DOHH2 (cell line): ENCODE data around the gene S100A11.

Source experiments
- H3F3A ChIP-seq: fragments of 200-600 bp; sonication (generic), shearing (Covaris generic); 2 replicates; pipeline ENCODE4 v1.6.0; 2016; ENCODE audit warnings: antibody characterized with exemption, mild to moderate bottlenecking; ENCODE audit not compliant: control insufficient read depth, insufficient read depth
- H3K27ac ChIP-seq: fragments of 200-600 bp; sonication (generic); 2 replicates; pipeline ENCODE4 v1.5.1; 2014; ENCODE audit warnings: low read depth, mild to moderate bottlenecking, low read length, moderate library complexity
- H3K27me3 ChIP-seq: fragments of 200-600 bp; sonication (generic); 2 replicates; pipeline ENCODE4 v1.6.1; 2014; ENCODE audit warnings: mild to moderate bottlenecking, low read length, mixed read lengths; ENCODE audit not compliant: control insufficient read depth
- H3K36me3 ChIP-seq: fragments of 200-600 bp; sonication (generic); 2 replicates; pipeline ENCODE4 v1.6.1; 2014; ENCODE audit warnings: mild to moderate bottlenecking, low read length, moderate library complexity, mixed read lengths; ENCODE audit not compliant: control insufficient read depth
- H3K4me1 ChIP-seq: fragments of 200-600 bp; sonication (generic); 2 replicates; pipeline ENCODE4 v1.6.1; 2014; ENCODE audit warnings: mild to moderate bottlenecking, low read length, mixed read lengths; ENCODE audit not compliant: control insufficient read depth
- H3K4me2 ChIP-seq: fragments of 200-600 bp; sonication (generic); 2 replicates; pipeline ENCODE4 v1.6.0; 2014; ENCODE audit warnings: mild to moderate bottlenecking, low read length, moderate library complexity
- H3K4me3 ChIP-seq: fragments of 200-600 bp; sonication (generic); 2 replicates; pipeline ENCODE4 v1.5.1; 2014; ENCODE audit warnings: mild to moderate bottlenecking, low read length, mixed read lengths
- H3K79me2 ChIP-seq: fragments of 200-600 bp; sonication (generic); 2 replicates; pipeline ENCODE4 v1.6.1; 2014; ENCODE audit warnings: mild to moderate bottlenecking, low read length, mixed read lengths; ENCODE audit not compliant: control insufficient read depth
- H3K9me2 ChIP-seq: fragments of 200-600 bp; sonication (generic); replicated peaks from 2 replicates; pipeline ENCODE4 v1.6.1; 2014; ENCODE audit warnings: mild to moderate bottlenecking, low read length, mixed read lengths; ENCODE audit not compliant: control insufficient read depth
- H3K9me3 ChIP-seq: fragments of 200-600 bp; sonication (generic); 2 replicates; pipeline ENCODE4 v1.6.1; 2014; ENCODE audit warnings: antibody characterized with exemption, low read length, mixed read lengths; ENCODE audit not compliant: control insufficient read depth, insufficient read depth
- H4K20me1 ChIP-seq: fragments of 200-600 bp; sonication (generic); 2 replicates; pipeline ENCODE4 v1.6.0; 2014; ENCODE audit warnings: low read depth, mild to moderate bottlenecking, antibody characterized with exemption, low read length, moderate library complexity; ENCODE audit not compliant: control insufficient read depth, insufficient read depth
- EZH2phosphoT487 ChIP-seq: fragments of 200-600 bp; sonication (generic); IDR thresholded peaks from 2 replicates; pipeline ENCODE4 v1.6.1; 2017; ENCODE audit warnings: borderline replicate concordance, mild to moderate bottlenecking, antibody characterized with exemption, low read length, moderate library complexity, mixed read lengths
- TF ChIP-seq, protein P1 (sequence below): fragments of 200-600 bp; sonication (generic); IDR thresholded peaks from one replicate; pipeline ENCODE4 v1.5.1; 2014; ENCODE audit warnings: antibody characterized with exemption, mild to moderate bottlenecking, low read depth, low read length; ENCODE audit not compliant: poor library complexity, severe bottlenecking

The S100A11 gene

DNA sequence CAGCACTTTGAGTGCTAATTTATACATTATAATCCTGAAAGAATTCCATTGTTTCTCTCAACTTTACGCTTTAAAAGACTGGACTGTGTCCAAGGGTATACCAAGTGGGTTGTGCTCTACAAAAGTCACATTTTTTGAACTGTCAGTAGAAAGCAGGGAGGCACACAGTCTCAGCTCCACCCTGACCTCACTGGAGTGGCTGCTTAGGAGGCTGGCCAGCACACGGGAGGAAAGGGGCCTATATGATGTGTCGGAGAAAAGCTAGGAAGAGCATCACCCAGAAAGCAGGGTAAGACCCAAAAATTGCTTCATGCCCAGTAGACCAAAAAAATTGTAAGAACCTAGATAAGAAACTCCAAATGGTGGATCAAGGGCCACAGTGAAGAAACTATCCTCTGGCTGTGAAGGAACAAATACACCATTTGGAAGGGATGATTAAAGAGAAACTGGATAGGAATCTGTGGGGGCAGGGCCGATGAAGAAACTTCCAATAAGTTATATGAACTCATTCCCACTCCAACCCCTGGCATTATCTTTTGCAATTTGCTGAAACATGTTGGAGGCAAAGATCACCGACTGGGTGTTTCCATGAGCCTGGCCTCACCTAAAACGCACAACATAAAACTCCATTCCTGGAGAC lies 45.0 kb downstream of the S100A11 start:
- Histone ChIP-seq H4K20me1 (0 out of 2 replicates have a peak, but pooled peaks cover 10% of the 10 kb centered on the region), H3K36me3 (peaks cover 15% of the 10 kb centered on the region), H3K79me2 (peaks cover 65% of the 10 kb centered on the region), H3K9me3 (no peaks in the 10 kb centered on the region), H3K4me2 (peak overlapping the region; percentile 85), H3K4me1 (peaks cover 78% of the 10 kb centered on the region), H3F3A (peaks cover 13% of the 10 kb centered on the region), H3K9me2 (no peaks in the 10 kb centered on the region), H3K27ac (no peak overlapping the region), H3K4me3 (peak overlapping the region; percentile 91), H3K27me3 (no peaks in the 10 kb centered on the region)
- TF ChIP-seq, protein P1, sequence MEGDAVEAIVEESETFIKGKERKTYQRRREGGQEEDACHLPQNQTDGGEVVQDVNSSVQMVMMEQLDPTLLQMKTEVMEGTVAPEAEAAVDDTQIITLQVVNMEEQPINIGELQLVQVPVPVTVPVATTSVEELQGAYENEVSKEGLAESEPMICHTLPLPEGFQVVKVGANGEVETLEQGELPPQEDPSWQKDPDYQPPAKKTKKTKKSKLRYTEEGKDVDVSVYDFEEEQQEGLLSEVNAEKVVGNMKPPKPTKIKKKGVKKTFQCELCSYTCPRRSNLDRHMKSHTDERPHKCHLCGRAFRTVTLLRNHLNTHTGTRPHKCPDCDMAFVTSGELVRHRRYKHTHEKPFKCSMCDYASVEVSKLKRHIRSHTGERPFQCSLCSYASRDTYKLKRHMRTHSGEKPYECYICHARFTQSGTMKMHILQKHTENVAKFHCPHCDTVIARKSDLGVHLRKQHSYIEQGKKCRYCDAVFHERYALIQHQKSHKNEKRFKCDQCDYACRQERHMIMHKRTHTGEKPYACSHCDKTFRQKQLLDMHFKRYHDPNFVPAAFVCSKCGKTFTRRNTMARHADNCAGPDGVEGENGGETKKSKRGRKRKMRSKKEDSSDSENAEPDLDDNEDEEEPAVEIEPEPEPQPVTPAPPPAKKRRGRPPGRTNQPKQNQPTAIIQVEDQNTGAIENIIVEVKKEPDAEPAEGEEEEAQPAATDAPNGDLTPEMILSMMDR, result no peak
- TF ChIP-seq EZH2phosphoT487, result no peak

- Histone ChIP-seq H3K4me1 (peaks cover 73% of the 10 kb centered on the region), H3F3A (peaks cover 9% of the 10 kb centered on the region)
These were observed 46.0 kb downstream of the S100A11 start for GRCh38 chr1:151990856-151991198.

GRCh38 chr1:151990058-151990855 lies 46.5 kb downstream of the S100A11 start:
- Histone ChIP-seq H3K36me3 (peaks cover 28% of the 10 kb centered on the region), H3K27ac (no peak overlapping the region), H3F3A (peaks cover 4% of the 10 kb centered on the region; the same call in 1 of the 2 replicates), H3K27me3 (no peaks in the 10 kb centered on the region), H3K9me3 (no peaks in the 10 kb centered on the region), H3K79me2 (peaks cover 65% of the 10 kb centered on the region), H3K4me2 (no peak overlapping the region), H3K4me3 (no peak overlapping the region), H3K9me2 (no peaks in the 10 kb centered on the region), H3K4me1 (peaks cover 67% of the 10 kb centered on the region), H4K20me1 (0 out of 2 replicates have a peak, but pooled peaks cover 10% of the 10 kb centered on the region)
- no peak for TF ChIP-seq EZH2phosphoT487
- TF ChIP-seq, protein P1, result no peak

More at GRCh38 chr1:151990856-151991198, 46.0 kb downstream of the S100A11 start:
- H3K4me2 ChIP-seq, result no peak overlapping the region
- H3K9me2 ChIP-seq, result no peaks in the 10 kb centered on the region
- TF ChIP-seq EZH2phosphoT487, result no peak
- TF ChIP-seq, protein P1, result no peak
- H3K9me3 ChIP-seq, result no peaks in the 10 kb centered on the region
- H3K36me3 ChIP-seq, result peaks cover 22% of the 10 kb centered on the region
- H4K20me1 ChIP-seq, result 0 out of 2 replicates have a peak, but pooled peaks cover 10% of the 10 kb centered on the region
- H3K4me3 ChIP-seq, result no peak overlapping the region
- no peak overlapping the region for H3K27ac ChIP-seq
- peaks cover 65% of the 10 kb centered on the region for H3K79me2 ChIP-seq
- H3K27me3 ChIP-seq, result no peaks in the 10 kb centered on the region
